Measurements from ENCODE around the gene ALS2CL. TPM values are rescaled to one million over a fixed set of nuclear protein-coding genes. Genes with fewer than 3 reads are reported as not detected.

The ALS2CL gene
- total and polyA plus RNA-seq, 2 donors (not counting 3 experiments of a cell fraction or from before 2014, with no cell fraction given): 7.8 to 10.1 TPM

DNA sequence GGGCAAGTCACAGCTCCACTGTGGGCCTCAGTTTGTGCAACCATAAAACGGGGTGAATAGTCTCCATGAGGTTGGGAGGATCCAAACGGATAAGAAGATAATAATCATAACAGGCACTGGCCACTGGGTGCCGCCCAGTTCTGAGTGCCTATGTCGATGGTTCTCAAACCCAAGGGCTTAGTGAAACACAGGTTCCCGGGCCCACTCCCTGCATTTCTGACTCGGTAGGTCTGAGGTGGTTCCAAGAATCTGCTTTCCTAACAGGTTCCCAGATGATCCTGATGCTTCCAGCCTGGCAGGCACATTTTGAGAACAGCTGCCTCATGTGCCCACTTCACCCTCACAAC lies 21.2 kb downstream of the ALS2CL start:
- Histone ChIP-seq H3K9ac (replicated peaks; ENCODE audit: extremely low read depth, insufficient read depth, low read length) (no peak overlapping the region), H3K9me1 (replicated peaks; ENCODE audit: control insufficient read depth, extremely low read depth, insufficient read depth, low read length) (no peaks in the 10 kb centered on the region), H3K4me1 (ENCODE audit: control insufficient read depth, extremely low read depth, insufficient read depth, low read length) (no peaks in the 10 kb centered on the region), H3K36me3 (ENCODE audit: control insufficient read depth in 2 of 2, extremely low read depth in 1 of 2, insufficient read depth in 2 of 2, low read length in 2 of 2) (no peaks in the 10 kb centered on the region), H4K20me1 (replicated peaks; ENCODE audit: control insufficient read depth, extremely low read depth, insufficient read depth, low read length) (no peaks in the 10 kb centered on the region), H3K79me2 (ENCODE audit: control insufficient read depth, insufficient read depth, low read length) (no peaks in the 10 kb centered on the region), H3K4me3 (replicated peaks in 1 of 3; ENCODE audit: insufficient read depth in 1 of 3, low read depth in 1 of 3, low read length in 3 of 3) (no peak overlapping the region), H3K27me3 (ENCODE audit: control insufficient read depth in 2 of 2, insufficient read depth in 2 of 2, low read length in 2 of 2) (no peaks in the 10 kb centered on the region), H3K4me2 (ENCODE audit: insufficient read depth, low read length) (no peak overlapping the region), H2AFZ (ENCODE audit: low read depth, low read length) (no peak overlapping the region), H3K27ac (ENCODE audit: insufficient read depth, low read depth, low read length) (no peak overlapping the region), H3K9me3 (replicated peaks; ENCODE audit: control insufficient read depth, insufficient read depth, low read length) (no peaks in the 10 kb centered on the region)
- no peak for TF ChIP-seq GATA2 (IDR thresholded peaks at IDR 0.05; ENCODE audit: insufficient read depth, insufficient read length, low read depth, low read length)
- TF ChIP-seq FOS (IDR thresholded peaks at IDR 0.05; ENCODE audit: borderline replicate concordance, insufficient read depth, low read length): no peak
- no peak for TF ChIP-seq EZH2 (IDR thresholded peaks at IDR 0.05; ENCODE audit: borderline replicate concordance, low read depth, low read length, severe bottlenecking)
- TF ChIP-seq JUN (IDR thresholded peaks at IDR 0.05; ENCODE audit: borderline replicate concordance, insufficient read depth, insufficient read length, low read depth): no peak
- TF ChIP-seq MYC (IDR thresholded peaks at IDR 0.05; ENCODE audit: low read depth, low read length): no peak
- TF ChIP-seq, protein P1, sequence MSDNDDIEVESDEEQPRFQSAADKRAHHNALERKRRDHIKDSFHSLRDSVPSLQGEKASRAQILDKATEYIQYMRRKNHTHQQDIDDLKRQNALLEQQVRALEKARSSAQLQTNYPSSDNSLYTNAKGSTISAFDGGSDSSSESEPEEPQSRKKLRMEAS (IDR thresholded peaks at IDR 0.05; ENCODE audit: insufficient read depth, insufficient read length): no peak
- TF ChIP-seq, protein P2, sequence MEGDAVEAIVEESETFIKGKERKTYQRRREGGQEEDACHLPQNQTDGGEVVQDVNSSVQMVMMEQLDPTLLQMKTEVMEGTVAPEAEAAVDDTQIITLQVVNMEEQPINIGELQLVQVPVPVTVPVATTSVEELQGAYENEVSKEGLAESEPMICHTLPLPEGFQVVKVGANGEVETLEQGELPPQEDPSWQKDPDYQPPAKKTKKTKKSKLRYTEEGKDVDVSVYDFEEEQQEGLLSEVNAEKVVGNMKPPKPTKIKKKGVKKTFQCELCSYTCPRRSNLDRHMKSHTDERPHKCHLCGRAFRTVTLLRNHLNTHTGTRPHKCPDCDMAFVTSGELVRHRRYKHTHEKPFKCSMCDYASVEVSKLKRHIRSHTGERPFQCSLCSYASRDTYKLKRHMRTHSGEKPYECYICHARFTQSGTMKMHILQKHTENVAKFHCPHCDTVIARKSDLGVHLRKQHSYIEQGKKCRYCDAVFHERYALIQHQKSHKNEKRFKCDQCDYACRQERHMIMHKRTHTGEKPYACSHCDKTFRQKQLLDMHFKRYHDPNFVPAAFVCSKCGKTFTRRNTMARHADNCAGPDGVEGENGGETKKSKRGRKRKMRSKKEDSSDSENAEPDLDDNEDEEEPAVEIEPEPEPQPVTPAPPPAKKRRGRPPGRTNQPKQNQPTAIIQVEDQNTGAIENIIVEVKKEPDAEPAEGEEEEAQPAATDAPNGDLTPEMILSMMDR (IDR thresholded peaks at IDR 0.05; ENCODE audit: extremely low read depth in 1 of 2, insufficient read depth in 1 of 2, low read depth in 1 of 2, low read length in 2 of 2): no peak
- TF ChIP-seq POLR2A (IDR thresholded peaks at IDR 0.05; ENCODE audit: low read depth, low read length): no peak
- BruUV-seq (replicated peaks): no TSS peak
- FAIRE-seq (no peak), DNase-seq (ENCODE audit: low read depth, low spot score) (no peak)
- POLR2A ChIA-PET: no interaction called here
- intact Hi-C loops (cut with micrococcal nuclease) (no loop called here), dilution Hi-C loops (cut with MboI; ENCODE audit: extremely low pct_ligation_motif_present, low sequenced_read_pairs) (no loop called here)
- CTCF ChIA-PET: interaction anchor here (1.6 kb wide), 1 partner anchor 8 kb away, joined by 7 read pairs; no protein-coding TSS in a partner anchor

Measured in endothelial cell of umbilical vein (primary cell).